ENCODE data around the gene C20orf173.

DNA sequence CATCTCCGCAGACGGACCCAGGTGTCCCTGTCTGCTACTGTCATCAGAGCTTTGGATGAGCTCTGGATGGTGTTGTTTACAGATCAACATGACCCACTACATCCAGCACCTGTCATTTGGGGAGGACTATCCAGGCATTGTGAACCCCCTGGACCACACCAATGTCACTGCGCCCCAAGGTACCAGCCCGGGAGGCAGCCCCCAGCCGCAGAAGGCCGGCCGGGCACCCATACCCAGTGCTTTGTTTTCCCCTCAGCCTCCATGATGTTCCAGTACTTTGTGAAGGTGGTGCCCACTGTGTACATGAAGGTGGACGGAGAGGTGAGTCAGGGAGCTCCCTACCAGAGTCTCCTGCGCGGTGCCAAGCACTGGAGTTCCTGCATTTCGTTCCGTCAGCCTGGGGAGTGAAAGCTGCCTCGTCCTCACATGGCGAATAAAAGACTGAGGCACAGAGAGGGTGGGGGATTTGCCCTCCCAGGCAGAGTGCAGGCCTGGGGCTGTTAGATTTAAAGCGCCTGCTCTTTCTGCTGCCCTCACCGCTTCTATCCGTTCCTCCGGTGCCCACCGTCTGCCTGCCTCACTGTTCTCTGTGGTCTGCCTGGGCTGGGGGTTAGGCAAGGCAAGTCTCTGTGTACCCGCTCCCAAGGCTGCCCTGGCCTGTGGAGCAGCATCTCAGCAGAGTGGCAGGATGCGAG is 26.6 kb upstream of the C20orf173 start:
- TF ChIP-seq, protein P1, sequence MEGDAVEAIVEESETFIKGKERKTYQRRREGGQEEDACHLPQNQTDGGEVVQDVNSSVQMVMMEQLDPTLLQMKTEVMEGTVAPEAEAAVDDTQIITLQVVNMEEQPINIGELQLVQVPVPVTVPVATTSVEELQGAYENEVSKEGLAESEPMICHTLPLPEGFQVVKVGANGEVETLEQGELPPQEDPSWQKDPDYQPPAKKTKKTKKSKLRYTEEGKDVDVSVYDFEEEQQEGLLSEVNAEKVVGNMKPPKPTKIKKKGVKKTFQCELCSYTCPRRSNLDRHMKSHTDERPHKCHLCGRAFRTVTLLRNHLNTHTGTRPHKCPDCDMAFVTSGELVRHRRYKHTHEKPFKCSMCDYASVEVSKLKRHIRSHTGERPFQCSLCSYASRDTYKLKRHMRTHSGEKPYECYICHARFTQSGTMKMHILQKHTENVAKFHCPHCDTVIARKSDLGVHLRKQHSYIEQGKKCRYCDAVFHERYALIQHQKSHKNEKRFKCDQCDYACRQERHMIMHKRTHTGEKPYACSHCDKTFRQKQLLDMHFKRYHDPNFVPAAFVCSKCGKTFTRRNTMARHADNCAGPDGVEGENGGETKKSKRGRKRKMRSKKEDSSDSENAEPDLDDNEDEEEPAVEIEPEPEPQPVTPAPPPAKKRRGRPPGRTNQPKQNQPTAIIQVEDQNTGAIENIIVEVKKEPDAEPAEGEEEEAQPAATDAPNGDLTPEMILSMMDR (IDR thresholded peaks at IDR 0.05 in 4 of 5, conservative IDR thresholded peaks at IDR 0.05 in 1 of 5), result no peak
- TF ChIP-seq POLR2A (IDR thresholded peaks at IDR 0.05), result no peak

All from gastrocnemius medialis (tissue), 4 donors.